Measurements from ENCODE around the gene OR51S1.
"Not testable (repeated sequence)": the region's sequence is repeated elsewhere in the genome, so short reads cannot be mapped to it uniquely, and the experiment has no call there.

The OR51S1 gene

DNA sequence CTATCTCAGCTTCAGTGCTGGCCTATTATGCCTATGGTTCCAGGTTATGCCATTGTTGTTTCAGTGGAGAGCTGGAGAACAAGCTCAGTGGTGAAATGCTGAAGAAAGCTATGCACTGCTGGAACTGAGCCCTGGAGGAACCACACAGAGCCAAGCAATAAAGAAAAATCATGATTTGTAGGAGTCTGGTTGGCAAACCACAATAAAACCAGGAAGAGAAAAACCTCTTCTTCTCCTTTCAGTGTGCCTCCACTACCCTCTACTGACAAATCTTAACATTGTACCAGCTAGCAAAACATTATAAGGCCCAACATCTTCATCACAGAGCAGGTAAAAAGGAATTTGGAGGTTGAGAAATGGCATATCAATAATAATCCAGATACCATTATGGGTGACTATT, 22.6 kb downstream of the OR51S1 start:
- Mint-ChIP-seq H3K27ac (no peak overlapping the region), H3K4me3 (no peak overlapping the region), H3K4me1 (no peaks in the 10 kb centered on the region), H3K27me3 (ENCODE audit: low read depth) (no peaks in the 10 kb centered on the region), H3K36me3 (ENCODE audit: low read depth) (no peaks in the 10 kb centered on the region), H3K9me3 (no peaks in the 10 kb centered on the region)
- TF ChIP-seq, protein P1, sequence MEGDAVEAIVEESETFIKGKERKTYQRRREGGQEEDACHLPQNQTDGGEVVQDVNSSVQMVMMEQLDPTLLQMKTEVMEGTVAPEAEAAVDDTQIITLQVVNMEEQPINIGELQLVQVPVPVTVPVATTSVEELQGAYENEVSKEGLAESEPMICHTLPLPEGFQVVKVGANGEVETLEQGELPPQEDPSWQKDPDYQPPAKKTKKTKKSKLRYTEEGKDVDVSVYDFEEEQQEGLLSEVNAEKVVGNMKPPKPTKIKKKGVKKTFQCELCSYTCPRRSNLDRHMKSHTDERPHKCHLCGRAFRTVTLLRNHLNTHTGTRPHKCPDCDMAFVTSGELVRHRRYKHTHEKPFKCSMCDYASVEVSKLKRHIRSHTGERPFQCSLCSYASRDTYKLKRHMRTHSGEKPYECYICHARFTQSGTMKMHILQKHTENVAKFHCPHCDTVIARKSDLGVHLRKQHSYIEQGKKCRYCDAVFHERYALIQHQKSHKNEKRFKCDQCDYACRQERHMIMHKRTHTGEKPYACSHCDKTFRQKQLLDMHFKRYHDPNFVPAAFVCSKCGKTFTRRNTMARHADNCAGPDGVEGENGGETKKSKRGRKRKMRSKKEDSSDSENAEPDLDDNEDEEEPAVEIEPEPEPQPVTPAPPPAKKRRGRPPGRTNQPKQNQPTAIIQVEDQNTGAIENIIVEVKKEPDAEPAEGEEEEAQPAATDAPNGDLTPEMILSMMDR (IDR thresholded peaks at IDR 0.05; ENCODE audit: unreplicated experiment in 3 of 3), result peak; percentile 38 to 47 (median 39)

DNA sequence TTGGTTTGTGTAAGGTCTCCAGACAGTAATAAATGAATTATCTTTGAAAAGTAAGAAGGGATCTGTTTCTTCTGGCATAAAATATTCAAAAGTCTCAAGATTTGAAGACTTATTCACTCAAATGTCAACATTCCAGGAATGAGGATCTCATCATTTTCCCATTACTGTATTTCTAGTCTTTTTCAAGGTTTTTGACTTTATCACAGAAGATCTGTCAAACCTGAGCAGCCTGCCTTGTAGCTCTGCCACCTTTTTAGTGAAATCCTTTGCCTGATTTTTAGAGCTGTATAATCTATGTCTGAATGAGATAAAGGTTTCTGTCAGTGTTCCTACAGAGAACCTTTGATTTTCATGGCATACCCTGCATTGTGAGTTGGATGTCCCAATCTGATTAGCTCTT, 23.9 kb downstream of the OR51S1 start:
- Mint-ChIP-seq H3K36me3 (ENCODE audit: low read depth) (no peaks in the 10 kb centered on the region), H3K4me1 (no peaks in the 10 kb centered on the region), H3K9me3 (no peaks in the 10 kb centered on the region), H3K4me3 (no peak overlapping the region), H3K27ac (no peak overlapping the region), H3K27me3 (ENCODE audit: low read depth) (no peaks in the 10 kb centered on the region)
- TF ChIP-seq, protein P1 (IDR thresholded peaks at IDR 0.05; ENCODE audit: unreplicated experiment in 3 of 3), result no peak

DNA sequence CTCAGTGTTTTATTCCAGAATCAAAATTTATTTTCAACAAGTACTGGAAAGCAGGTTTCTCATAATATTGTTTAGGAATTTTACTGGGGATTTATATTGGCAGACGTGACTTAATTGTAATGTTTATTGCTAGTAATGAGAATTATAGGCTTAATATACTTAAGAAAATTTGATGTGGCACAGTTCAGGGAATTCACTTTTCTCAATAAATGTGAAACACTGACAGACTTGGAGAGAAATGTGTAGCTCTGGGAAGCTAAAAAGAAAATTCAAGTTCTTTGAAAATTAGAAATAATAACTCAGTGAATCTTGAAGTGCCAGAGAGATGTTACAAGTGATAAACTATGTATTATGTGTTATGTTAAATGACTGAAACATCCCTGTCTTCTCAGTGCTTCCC, 28.0 kb downstream of the OR51S1 start, which contains the start of gene OR51F2:
OR51F2 (plus strand) TSS at position 301 of the 400 bp plus-strand sequence. CDS start 101 bp downstream, outside the sequence.
- H3K4me1 Mint-ChIP-seq, result no peaks in the 10 kb centered on the region
- no peak within 1 kb of the TSS for H3K4me3 Mint-ChIP-seq
- H3K9me3 Mint-ChIP-seq, result no peaks in the 10 kb centered on the region
- H3K27me3 Mint-ChIP-seq (ENCODE audit: low read depth), result no peaks in the 10 kb centered on the region
- TF ChIP-seq, protein P1 (IDR thresholded peaks at IDR 0.05; ENCODE audit: unreplicated experiment in 3 of 3), result no peak
- H3K27ac Mint-ChIP-seq, result no peak within 1 kb of the TSS
- no peaks in the 10 kb centered on the region for H3K36me3 Mint-ChIP-seq (ENCODE audit: low read depth)

DNA sequence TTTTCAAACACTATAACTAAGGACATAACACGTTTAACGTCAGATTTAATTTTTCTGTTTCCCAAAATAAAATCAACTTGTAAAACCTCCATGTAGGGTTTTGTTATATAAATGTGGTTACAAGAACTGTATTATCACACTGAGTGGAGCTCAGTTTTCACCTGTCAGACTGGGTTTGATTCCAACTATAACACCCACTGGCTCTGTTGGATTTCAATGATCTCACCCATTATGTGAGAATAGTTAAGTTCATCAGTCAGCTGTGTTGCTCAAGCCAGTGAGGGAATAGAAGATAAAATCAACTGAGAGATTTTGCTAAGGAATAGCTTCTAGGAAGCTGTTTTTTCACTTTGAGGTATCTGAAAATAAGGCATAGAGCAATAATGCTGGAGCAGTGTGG, 39.8 kb downstream of the OR51S1 start:
- no peak overlapping the region for H3K4me3 Mint-ChIP-seq
- no peaks in the 10 kb centered on the region for H3K36me3 Mint-ChIP-seq (ENCODE audit: low read depth)
- no peaks in the 10 kb centered on the region for H3K27me3 Mint-ChIP-seq (ENCODE audit: low read depth)
- TF ChIP-seq, protein P1 (IDR thresholded peaks at IDR 0.05; ENCODE audit: unreplicated experiment in 3 of 3), result no peak
- no peak overlapping the region for H3K27ac Mint-ChIP-seq
- no peaks in the 10 kb centered on the region for H3K9me3 Mint-ChIP-seq
- no peaks in the 10 kb centered on the region for H3K4me1 Mint-ChIP-seq

DNA sequence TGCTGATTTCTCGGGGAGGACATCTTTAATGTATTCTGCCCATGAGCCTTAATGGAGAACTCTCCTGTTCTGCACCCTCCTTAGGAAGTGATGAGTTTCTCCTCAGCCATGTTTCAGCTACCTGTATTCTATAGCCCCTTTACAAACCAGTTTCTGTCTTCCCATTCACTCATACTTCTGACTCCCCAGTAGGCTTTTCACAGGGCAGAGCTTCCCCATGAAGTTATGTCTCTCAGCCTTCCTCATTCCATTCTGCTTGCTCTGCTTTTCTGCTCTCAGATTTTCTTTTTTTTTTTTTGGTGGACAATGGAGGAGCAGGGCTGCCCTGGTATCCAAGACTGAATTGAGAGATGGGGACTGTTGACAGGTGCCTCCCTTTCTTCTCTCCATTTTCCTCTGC, 40.5 kb downstream of the OR51S1 start:
- TF ChIP-seq, protein P1 (IDR thresholded peaks at IDR 0.05; ENCODE audit: unreplicated experiment in 3 of 3), result no peak
- Mint-ChIP-seq H3K9me3 (no peaks in the 10 kb centered on the region), H3K4me1 (no peaks in the 10 kb centered on the region), H3K27ac (no peak overlapping the region), H3K27me3 (ENCODE audit: low read depth) (no peaks in the 10 kb centered on the region), H3K36me3 (ENCODE audit: low read depth) (no peaks in the 10 kb centered on the region), H3K4me3 (no peak overlapping the region)

DNA sequence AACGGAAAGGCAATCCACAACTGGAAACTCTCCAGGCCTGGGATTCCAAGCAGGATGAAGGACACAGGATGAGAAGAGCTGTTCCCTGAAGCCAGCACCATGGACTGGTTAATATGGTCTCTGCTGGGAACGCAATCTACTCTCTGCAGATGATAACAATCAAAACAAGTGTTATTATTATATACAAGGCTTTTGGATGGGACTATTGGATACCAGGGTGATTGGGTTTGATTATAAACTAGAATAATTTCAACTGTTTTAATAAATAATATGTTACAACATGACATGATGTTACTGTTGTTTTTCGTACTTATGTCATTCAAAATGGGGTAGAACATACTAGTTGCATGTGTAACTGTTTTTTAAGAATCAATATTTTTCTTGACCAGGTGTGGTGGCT, 44.7 kb downstream of the OR51S1 start, which contains the start of gene OR52R1:
OR52R1 (minus strand) TSS at position 101 of the 400 bp plus-strand sequence; CDS start at position 101, 0 bp downstream.
- Mint-ChIP-seq H3K27ac (no peak within 1 kb of the TSS), H3K4me1 (no peaks in the 10 kb centered on the region), H3K9me3 (no peaks in the 10 kb centered on the region), H3K4me3 (no peak within 1 kb of the TSS), H3K27me3 (ENCODE audit: low read depth) (no peaks in the 10 kb centered on the region), H3K36me3 (ENCODE audit: low read depth) (no peaks in the 10 kb centered on the region)
- TF ChIP-seq, protein P1 (IDR thresholded peaks at IDR 0.05; ENCODE audit: unreplicated experiment in 3 of 3), result no peak

DNA sequence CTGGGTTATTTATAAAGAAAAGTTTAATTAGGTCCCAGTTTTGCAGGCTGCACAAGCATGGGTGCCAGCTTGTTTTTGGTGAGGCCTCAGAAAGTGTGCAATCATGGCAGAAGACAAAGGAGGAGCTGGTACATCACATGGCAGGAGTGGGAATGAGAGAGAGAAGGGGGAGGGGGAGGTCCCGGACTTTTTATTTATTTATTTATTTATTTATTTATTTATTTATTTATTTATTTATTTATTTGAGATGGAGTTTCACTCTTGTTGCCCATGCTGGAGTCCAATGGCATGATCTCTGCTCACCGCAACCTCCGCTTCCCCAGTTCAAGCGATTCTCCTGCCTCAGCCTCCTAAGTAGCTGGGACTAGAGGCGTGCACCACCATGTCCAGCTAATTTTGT, 47.7 kb downstream of the OR51S1 start:
- not testable (repeated sequence) for H3K27me3 Mint-ChIP-seq (ENCODE audit: low read depth); H3K9me3 Mint-ChIP-seq; H3K36me3 Mint-ChIP-seq (ENCODE audit: low read depth); H3K27ac Mint-ChIP-seq; H3K4me1 Mint-ChIP-seq; H3K4me3 Mint-ChIP-seq
